Loucy (cell line): ENCODE measurements around the gene APEX2.

ENCODE experiments used
- H2AFZ ChIP-seq: fragments of 200-600 bp; sonication (generic); 2 replicates; pipeline ENCODE4 v1.6.0; 2016; ENCODE audit warnings: antibody characterized with exemption, mild to moderate bottlenecking, low read length, moderate library complexity
- H3F3A ChIP-seq: fragments of 200-600 bp; 2 replicates; pipeline ENCODE4 v1.6.0; 2016; ENCODE audit warnings: antibody characterized with exemption, low read depth, mild to moderate bottlenecking
- H3K27me3 ChIP-seq: fragments of 200-600 bp; sonication (generic); 2 replicates; pipeline ENCODE4 v1.6.1; 2014; ENCODE audit warnings: low read length, mild to moderate bottlenecking; ENCODE audit not compliant: insufficient read depth, poor library complexity, severe bottlenecking
- H3K36me3 ChIP-seq: fragments of 200-600 bp; sonication (generic); 2 replicates; pipeline ENCODE4 v1.6.1; 2016; ENCODE audit warnings: low read length; ENCODE audit not compliant: insufficient read depth
- H3K4me1 ChIP-seq: fragments of 200-600 bp; sonication (generic); 2 replicates; pipeline ENCODE4 v1.5.1; 2014; ENCODE audit warnings: low read length, mild to moderate bottlenecking; ENCODE audit not compliant: insufficient read depth, poor library complexity, severe bottlenecking
- H3K4me2 ChIP-seq: fragments of 200-600 bp; sonication (generic); 2 replicates; pipeline ENCODE4 v1.6.0; 2014; ENCODE audit warnings: antibody characterized with exemption, low read length, low read depth, mild to moderate bottlenecking; ENCODE audit not compliant: poor library complexity, severe bottlenecking
- H3K4me3 ChIP-seq: fragments of 200-600 bp; sonication (generic); 2 replicates; pipeline ENCODE4 v1.5.1; 2014; ENCODE audit warnings: low read length, mild to moderate bottlenecking, mixed read lengths; ENCODE audit not compliant: poor library complexity, severe bottlenecking
- H3K79me2 ChIP-seq: fragments of 200-600 bp; sonication (generic); 2 replicates; pipeline ENCODE4 v1.6.1; 2014; ENCODE audit warnings: low read length; ENCODE audit not compliant: insufficient read depth
- H3K9ac ChIP-seq: fragments of 200-600 bp; sonication (generic); 2 replicates; pipeline ENCODE4 v1.6.0; 2014; ENCODE audit warnings: mild to moderate bottlenecking, low read depth, low read length, moderate library complexity; ENCODE audit not compliant: poor library complexity, severe bottlenecking
- H3K9me2 ChIP-seq: fragments of 200-600 bp; sonication (generic); replicated peaks from 2 replicates; pipeline ENCODE4 v1.6.1; 2016; ENCODE audit warnings: low read depth, low read length, mixed read lengths
- H3K9me3 ChIP-seq: fragments of 200-600 bp; sonication (generic); 2 replicates; pipeline ENCODE4 v1.6.1; 2014; ENCODE audit warnings: mild to moderate bottlenecking, antibody characterized with exemption, low read length, low read depth; ENCODE audit not compliant: insufficient read depth
- H4K20me1 ChIP-seq: fragments of 200-600 bp; sonication (generic); 2 replicates; pipeline ENCODE4 v1.6.0; 2014; ENCODE audit warnings: antibody characterized with exemption, low read length, mild to moderate bottlenecking; ENCODE audit not compliant: insufficient read depth, poor library complexity, severe bottlenecking
- CTCF ChIP-seq: fragments of 200-600 bp; sonication (generic); conservative IDR thresholded peaks from 2 replicates; pipeline ENCODE4 v1.5.1; 2014; ENCODE audit warnings: mild to moderate bottlenecking, antibody characterized with exemption, low read length
- EZH2phosphoT487 ChIP-seq: fragments of 200-600 bp; IDR thresholded peaks from 2 replicates; pipeline ENCODE4 v1.6.1; 2018; ENCODE audit warnings: antibody characterized with exemption, mild to moderate bottlenecking, moderate library complexity, borderline replicate concordance

Gene APEX2

GRCh38 chrX:54964766-54965497 lies 35.2 kb upstream of the APEX2 start:
- no peaks in the 10 kb centered on the region for H3K79me2 ChIP-seq
- no peak overlapping the region for H3K4me3 ChIP-seq
- H3K36me3 ChIP-seq = no peaks in the 10 kb centered on the region
- no peaks in the 10 kb centered on the region for H3K9me3 ChIP-seq
- no peak overlapping the region for H2AFZ ChIP-seq
- H4K20me1 ChIP-seq = no peaks in the 10 kb centered on the region
- no peaks in the 10 kb centered on the region for H3K27me3 ChIP-seq
- no peaks in the 10 kb centered on the region for H3F3A ChIP-seq
- TF ChIP-seq CTCF = no peak
- no peak for TF ChIP-seq EZH2phosphoT487
- H3K4me2 ChIP-seq = no peak overlapping the region
- H3K4me1 ChIP-seq = no peaks in the 10 kb centered on the region
- no peak overlapping the region for H3K9ac ChIP-seq
- no peaks in the 10 kb centered on the region for H3K9me2 ChIP-seq

GRCh38 chrX:54977387-54977786 lies 22.8 kb upstream of the APEX2 start:
- H3K4me1 ChIP-seq = no peaks in the 10 kb centered on the region
- no peaks in the 10 kb centered on the region for H3F3A ChIP-seq
- H2AFZ ChIP-seq = no peak overlapping the region
- H3K36me3 ChIP-seq = no peaks in the 10 kb centered on the region
- no peaks in the 10 kb centered on the region for H3K27me3 ChIP-seq
- H4K20me1 ChIP-seq = no peaks in the 10 kb centered on the region
- no peaks in the 10 kb centered on the region for H3K9me3 ChIP-seq
- no peak for TF ChIP-seq EZH2phosphoT487
- TF ChIP-seq CTCF = no peak
- no peaks in the 10 kb centered on the region for H3K9me2 ChIP-seq
- H3K4me2 ChIP-seq = no peak overlapping the region
- H3K4me3 ChIP-seq = no peak overlapping the region
- no peak overlapping the region for H3K9ac ChIP-seq
- no peaks in the 10 kb centered on the region for H3K79me2 ChIP-seq

- no peaks in the 10 kb centered on the region for H3K79me2 ChIP-seq
- no peaks in the 10 kb centered on the region for H3K4me1 ChIP-seq
- H4K20me1 ChIP-seq = no peaks in the 10 kb centered on the region
- H3K4me3 ChIP-seq = no peak overlapping the region
- no peaks in the 10 kb centered on the region for H3K27me3 ChIP-seq
- no peaks in the 10 kb centered on the region for H3K9me3 ChIP-seq
- no peak overlapping the region for H2AFZ ChIP-seq
- H3F3A ChIP-seq = no peaks in the 10 kb centered on the region
- no peaks in the 10 kb centered on the region for H3K36me3 ChIP-seq
- TF ChIP-seq EZH2phosphoT487 = no peak
- no peak for TF ChIP-seq CTCF
- no peaks in the 10 kb centered on the region for H3K9me2 ChIP-seq
- H3K9ac ChIP-seq = no peak overlapping the region
- H3K4me2 ChIP-seq = no peak overlapping the region
Observed at GRCh38 chrX:54978448-54978847, 21.7 kb upstream of the APEX2 start.
